Activated T-cell treated with anti-CD3 and anti-CD28 coated beads for 1 hour (primary cell): ENCODE measurements around the gene RASAL2.
"Not testable (repeated sequence)": the region's sequence is repeated elsewhere in the genome, so short reads cannot be mapped to it uniquely, and the experiment has no call there.

Experiments
- DNase-seq: peaks from one replicate; pipeline ENCODE4 v3.0.0-alpha.2; 2020; ENCODE audit warnings: low read depth

RASAL2 gene

DNA sequence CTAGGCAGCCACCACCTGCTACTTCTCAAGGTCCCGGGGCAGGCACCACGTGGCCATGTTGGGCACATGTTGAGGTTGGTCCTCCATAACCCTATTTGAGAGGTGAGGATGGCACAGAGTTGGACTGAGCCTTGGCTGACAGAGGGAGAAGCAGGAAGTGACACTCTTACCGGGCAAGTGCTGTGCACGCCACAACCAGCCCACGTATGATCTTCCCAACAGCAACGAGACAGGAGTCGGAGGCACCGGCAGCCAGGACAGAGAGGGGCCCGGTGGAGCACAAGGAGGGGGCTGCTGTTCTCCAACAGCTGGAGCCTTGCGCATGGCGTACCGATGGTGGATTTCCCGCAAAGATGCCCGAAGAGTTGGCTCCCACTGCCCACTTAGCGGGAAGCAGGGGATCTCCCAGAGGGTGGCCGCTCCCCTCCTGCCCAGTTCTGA is 399.4 kb downstream of the RASAL2 start:
- DNase-seq, result no peak

DNA sequence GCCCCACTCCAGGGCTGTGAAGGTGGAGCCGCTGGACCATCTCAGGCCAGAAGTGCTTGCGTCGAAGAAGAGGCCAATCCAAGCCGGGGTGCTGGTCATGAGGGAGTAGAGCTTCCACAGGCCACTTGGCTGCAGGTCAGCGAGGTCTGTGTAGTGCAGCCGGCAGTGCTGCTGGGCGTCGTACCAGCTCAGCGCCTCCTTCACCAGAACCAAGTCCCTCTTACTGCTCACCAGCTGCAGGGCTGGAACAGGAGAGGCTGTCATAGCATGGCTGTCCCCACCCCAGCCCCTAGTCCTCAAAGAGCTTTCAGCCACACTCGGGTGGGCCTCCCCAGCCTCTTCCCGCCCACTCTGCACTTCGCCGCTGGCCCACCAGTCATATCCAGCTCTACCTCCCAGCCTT is 400.7 kb downstream of the RASAL2 start:
- DNase-seq, result no peak

- DNase-seq, result no peak
Observed at GRCh38 chr1:178495158-178495557, 401.3 kb downstream of the RASAL2 start.

DNA sequence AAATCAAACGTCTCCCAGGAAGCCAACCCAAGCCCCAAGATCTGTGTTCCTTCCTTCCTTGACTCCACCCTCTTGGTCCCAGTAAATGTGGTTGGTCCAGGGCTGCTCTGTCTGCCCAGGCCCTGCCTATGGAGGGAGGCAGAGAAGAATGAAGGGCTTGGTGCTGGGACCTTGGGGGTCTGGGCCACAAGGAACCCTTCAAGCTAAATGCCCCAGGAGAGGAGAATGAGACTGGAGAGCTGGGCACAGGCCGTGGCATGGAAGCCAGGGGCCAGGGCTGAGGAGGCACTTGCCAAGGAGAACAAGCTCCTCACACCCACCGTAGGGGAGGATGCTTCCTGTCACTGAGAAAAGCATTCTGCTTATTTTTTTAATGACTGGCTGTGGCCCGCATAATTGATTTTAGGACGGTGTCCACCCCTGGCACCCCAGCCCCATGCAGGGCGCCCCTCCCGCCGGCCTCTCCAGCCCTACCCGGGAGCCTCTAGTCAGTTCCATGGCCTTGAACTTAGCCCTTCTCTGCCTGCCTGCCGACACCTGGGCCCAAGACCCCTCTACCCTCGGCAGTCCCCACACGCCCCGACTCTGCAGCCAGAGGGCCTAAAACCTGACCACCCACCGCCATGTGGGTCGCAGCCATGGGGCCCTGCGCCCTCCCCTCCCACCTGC is 402.0 kb downstream of the RASAL2 start:
- DNase-seq, result no peak

DNA sequence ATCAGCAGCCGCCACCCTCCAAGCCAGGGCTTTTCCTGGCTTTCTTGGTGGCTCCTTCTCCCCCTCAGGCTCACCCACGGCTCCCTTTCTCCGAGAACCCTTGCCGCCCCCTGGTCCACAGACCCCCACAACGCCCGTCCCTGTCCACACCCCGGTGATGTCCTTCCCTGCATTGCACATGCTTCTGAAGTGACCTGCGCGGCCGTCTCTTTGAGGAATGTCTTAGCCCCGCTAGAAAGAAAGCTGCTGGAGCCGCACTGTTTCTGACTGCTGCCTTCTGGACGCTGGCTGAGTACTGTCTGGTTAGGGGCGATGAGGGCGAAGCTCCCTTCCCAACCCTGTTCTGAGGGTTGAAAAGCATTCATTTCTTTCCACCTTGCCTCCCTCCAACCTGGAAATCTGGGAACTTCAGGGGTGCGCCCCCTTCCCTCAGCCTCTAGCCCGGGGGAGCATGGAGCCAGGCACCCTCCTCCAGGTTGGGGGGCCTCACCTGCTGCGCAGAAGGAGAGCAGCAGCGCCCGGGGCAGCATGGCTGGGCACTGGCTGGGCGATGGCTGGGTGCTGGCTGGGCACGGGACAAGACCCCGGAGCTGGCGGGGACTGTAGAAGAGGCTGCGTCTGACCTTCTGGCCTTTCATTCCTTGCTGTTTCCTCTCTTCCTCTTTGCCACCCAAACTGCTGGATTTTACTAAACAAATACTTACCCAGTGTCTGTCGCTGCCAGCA is 402.7 kb downstream of the RASAL2 start, which contains the start of gene CLEC20A:
Gene CLEC20A, minus strand, starts transcription at position 555 of the 726 bp plus-strand sequence. Its CDS starts 25 bp downstream, at position 530.
- no peak for DNase-seq

- no peak for DNase-seq
Observed at GRCh38 chr1:178497903-178498478, 404.1 kb downstream of the RASAL2 start.

GRCh38 chr1:178498896-178499675 is 405.2 kb downstream of the RASAL2 start:
- no peak for DNase-seq

DNA sequence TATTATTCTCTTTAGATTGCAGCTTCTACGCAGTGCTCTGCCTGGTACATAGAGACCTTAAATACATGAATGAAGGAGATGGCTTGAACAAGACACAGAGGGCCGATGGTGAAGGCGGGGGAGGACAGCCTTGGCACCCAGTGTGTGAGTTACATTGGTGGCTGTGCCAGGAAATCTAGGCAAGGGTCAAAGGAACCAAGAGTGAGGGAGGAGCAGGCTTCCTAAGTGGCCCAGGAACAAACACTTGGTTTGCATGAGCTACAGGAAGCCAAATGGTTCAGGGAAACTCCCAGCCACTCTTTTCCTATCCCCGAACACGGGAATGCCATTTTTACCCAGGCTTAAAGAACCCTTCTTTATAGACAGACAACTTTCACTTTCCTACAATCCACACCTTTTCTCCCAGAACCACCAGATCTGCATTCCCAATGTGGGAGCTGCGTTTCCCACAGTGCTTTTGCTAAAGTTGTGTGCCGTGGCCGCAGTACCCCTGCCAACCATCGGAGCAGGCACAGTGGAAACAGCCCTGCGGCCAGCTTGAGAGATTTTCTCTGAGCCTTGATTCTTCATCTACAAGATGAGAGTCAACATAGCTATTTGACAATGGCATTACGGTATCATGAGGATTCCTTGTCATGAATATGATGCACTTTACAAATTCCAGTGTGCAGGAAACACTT is 406.3 kb downstream of the RASAL2 start:
- DNase-seq, result no peak

DNA sequence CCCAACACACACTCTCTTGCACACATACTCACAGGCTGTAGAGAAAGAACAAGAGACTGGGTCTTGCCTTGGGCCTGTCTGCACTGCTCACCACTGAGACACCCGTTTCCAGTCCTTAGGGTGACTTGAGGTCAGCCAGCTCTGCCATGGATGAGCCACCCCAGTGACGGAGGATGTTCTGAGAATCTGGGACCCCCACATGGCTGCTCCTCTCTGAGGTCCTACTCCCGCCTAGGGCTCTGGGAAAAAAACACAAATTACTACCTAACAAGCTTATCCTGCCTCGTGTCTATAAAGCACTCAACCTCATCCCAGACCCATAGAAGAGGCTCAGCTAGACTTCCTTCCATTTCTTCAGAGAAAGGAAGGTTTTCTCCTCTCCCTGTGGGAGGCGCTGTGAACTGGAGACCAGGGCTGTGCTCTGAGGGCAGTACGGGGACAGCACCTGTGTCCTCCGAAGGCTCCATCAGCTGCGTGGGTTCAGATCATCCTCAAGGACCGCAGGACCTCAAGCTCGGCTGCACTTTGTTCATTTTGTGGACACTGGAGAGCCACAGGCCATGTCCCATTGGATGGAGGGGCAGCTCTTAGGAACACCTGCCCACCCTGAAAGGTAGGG is 407.1 kb downstream of the RASAL2 start:
- no peak for DNase-seq

DNA sequence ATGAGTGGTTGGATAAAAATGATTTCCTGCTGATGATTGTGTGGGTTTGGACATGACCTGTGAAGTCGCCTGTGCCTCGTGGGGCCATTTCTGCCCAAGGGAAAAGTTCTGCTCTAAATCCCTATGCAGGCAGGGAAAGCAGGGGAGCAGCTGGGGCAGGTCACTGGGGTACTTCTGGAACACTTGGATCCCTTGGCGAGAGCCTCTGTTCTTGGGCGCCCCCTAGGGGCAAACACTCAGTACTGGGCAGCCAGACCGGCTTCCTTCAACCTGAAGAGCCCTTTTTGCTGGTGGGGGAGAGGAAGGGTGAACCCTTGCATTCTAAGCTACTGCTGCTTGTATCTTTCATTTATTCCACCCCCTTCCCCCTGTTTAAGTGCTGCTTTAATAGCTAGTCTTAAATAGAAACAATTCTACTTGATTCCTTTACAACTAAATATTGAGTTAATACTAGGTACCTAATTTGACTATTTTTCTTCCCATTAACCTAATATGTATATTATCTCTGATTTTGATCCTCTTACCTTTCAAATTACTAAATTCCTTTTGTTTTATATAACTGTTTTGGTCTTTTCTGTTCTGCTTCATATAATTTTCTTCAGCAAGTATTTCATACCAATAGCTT is 407.9 kb downstream of the RASAL2 start:
- DNase-seq, result peak; percentile 35

DNA sequence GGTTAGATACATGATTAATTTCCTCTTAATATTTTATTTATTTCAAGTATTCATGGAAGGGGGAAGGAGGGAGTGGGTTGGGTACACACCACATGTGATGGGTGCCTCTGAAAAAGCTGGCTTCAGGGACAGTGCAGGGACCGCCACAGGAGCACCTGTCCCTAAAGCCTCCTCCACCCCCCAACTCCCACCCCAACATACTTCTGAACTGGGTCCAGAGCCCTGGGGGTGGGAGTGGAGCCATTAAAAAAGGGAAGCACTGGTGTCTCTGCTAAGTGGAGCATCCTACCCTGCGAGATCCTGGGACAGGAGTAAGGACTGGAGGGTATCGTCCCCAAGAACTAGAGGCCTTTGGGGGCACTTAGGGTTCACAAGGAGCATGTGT is 408.4 kb downstream of the RASAL2 start:
- DNase-seq, result no peak

GRCh38 chr1:178502856-178503255 is 409.0 kb downstream of the RASAL2 start:
- no peak for DNase-seq

- DNase-seq, result not testable (repeated sequence)
Observed at GRCh38 chr1:178503316-178503715, 409.4 kb downstream of the RASAL2 start.

DNA sequence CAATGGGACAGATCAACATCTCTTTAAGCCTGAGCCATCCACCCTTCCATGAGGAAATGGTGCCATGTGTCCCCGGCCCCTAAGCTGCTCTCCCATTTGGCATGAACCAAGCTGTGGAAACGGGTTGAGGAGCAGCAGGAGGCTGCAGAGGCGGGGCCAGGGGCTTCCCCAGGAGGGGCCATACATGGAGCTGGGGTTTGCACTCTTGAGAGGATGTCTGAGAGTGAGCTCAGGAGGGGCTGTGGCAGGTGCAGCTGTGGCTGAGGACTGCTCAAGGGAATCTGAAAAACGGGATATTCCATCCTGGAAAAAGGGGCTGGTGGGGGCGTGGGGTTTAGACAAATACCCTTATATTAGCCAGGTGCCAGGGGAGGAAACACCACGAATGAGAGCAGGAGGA is 409.9 kb downstream of the RASAL2 start:
- DNase-seq, result no peak

DNA sequence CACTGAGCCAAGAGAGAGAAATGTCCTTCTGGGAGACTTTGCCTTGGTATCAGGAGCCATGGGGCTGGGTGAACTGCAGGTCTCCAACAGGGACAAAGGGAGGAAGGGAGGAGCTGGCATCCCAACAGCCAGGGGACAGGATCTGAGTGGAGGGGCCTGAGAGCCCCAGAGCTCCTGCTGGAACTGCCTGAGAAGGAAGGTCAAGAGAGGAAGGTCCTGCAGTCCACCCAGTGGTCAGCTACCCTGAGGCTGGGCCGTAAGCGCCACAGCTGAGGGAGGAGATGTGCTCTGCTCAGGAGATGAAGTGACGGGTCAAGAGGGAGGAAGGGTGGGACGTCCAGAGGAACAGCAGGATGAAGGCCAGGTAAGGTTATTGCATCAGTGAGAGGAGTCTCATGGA is 410.4 kb downstream of the RASAL2 start:
- DNase-seq, result no peak

DNA sequence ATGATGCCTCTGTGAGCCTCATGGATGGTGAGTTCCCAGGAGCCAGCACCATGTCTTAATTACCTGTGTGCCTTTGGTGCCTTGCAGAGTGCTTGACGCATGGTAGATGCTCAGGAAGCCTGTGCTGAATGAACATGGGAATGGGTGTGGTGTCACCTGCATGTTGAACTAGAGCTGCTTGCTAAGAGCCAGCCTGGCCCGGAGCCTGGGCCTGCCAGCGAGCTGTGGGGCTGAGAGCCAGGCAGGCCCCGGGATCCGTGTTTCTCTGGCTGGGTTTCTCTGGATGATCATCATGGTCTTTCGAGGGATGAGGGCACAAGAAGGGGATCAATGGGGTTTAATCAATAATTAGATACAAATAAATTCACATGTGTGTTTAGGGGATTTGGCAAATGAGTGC is 412.3 kb downstream of the RASAL2 start:
- no peak for DNase-seq

DNA sequence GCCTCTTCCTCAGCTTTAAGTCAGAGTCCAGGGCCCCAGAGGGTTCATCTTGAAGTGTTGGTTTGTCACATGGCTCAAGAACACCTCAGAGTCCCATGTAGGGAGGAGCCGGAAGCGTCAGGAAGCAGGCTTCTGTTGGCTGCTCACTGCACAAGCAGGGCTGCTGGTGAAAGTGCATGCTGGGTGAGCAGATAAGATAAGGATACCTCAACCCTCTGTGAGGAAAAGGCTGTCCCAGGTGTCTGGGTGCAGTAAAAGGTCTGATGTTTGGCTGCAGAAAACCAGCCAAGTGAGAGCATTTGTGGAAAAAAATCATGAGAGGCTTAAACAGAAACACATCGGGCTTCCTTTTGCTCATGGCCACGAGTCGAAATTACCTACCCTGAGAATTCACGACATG is 412.8 kb downstream of the RASAL2 start:
- DNase-seq, result no peak

- no peak for DNase-seq
Observed at GRCh38 chr1:178509414-178510007, 415.6 kb downstream of the RASAL2 start.

DNA sequence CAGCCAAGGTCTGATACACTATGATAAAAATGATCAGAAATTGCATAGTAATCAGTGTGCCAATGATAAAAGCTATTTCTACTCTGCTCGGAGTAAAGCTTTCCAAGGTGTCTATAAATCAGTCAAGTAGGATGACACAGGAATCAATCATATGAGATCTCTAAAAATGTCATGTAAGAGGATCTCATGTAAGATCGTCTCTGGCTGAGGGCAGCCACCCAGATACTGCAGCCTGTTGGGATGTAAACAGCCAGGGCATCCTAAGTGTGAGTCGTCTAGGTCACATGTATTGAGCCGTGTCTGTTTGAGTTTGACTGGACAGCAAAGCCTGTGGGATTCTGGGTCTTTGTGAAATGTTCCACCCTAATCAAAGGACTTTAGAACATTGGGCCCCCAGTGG is 416.3 kb downstream of the RASAL2 start:
- DNase-seq, result no peak

DNA sequence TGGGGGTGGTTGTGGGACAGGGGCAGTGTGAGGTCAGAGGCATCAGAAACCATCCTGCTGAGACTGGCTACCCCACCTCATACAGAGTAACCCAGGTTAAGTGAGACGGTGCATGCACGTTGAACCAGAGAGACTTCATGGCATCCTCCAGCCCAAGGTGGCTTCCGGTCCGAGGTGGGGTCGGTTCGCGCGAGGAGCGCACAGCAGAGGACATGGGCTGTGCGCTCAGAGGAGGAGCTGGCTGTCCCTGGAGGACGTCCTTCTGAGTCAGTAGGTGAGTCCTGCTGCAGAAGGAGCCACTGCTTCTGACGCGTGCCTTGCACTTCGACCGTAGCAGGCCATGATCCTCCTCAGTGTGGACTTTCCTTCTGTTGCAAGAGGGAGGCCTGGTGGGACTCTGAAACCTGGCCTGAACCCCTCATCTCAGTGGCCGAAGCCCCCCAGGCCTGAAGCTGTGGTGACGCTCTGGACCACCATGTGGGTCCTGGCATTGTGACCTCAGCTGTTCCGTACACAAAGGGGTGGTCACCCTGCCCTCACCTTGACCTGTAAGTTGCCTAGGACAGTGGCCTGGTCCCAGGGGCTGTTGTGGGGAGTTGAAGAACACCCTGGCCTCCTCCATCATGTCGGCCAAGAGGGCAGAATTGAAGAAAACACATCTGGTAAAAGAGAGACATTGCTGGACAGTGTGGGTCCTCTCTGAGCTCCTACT is 418.8 kb downstream of the RASAL2 start, which contains the start of gene TEX35:
Gene TEX35, plus strand, starts transcription at position 544 of the 712 bp plus-strand sequence. Its CDS starts 80 bp downstream, at position 624.
- DNase-seq, result no peak
